Left ventricle myocardium inferior (tissue), 1 donor: ENCODE results near the gene FAM228A. TPM values are rescaled to one million over a fixed set of nuclear protein-coding genes. Genes with fewer than 3 reads are reported as not detected.
"Not testable (repeated sequence)": the region's sequence is repeated elsewhere in the genome, so short reads cannot be mapped to it uniquely, and the experiment has no call there.

ENCODE experiments used
- DNase-seq: peaks from one replicate; pipeline ENCODE4 v3.0.0-alpha.2; 2020
- H3K27ac ChIP-seq: fragments of 200-600 bp; replicated peaks from 2 replicates; pipeline ENCODE4 v1.8.0; 2021
- H3K27me3 ChIP-seq: fragments of 200-600 bp; 2 replicates; pipeline ENCODE4 v1.8.0; 2021; ENCODE audit warnings: low read depth
- H3K36me3 ChIP-seq: fragments of 200-600 bp; 2 replicates; pipeline ENCODE4 v1.8.0; 2021
- H3K4me1 ChIP-seq: fragments of 200-600 bp; 2 replicates; pipeline ENCODE4 v1.8.0; 2021
- H3K4me3 ChIP-seq: fragments of 200-600 bp; 2 replicates; pipeline ENCODE4 v1.8.0; 2021; ENCODE audit warnings: mild to moderate bottlenecking, moderate library complexity
- H3K9me3 ChIP-seq: fragments of 200-600 bp; replicated peaks from 2 replicates; pipeline ENCODE4 v1.8.0; 2021
- CTCF ChIP-seq: fragments of 200-600 bp; IDR thresholded peaks from 2 replicates; pipeline ENCODE4 v1.8.0; 2021; ENCODE audit warnings: antibody characterized with exemption, mild to moderate bottlenecking, borderline replicate concordance
- intact Hi-C: fragments of 100-400 bp; cut with micrococcal nuclease; formaldehyde crosslinking; loops from one replicate; pipeline ENCODE4 v1.11.0; 2022
- total RNA-seq: library from RNA; stranded (reverse); fragmentation: NEBNext Ultra II Directional; extraction: Animal tissue kit (Norgen Biotek cat#: 25700); gene quantifications from one replicate; pipeline ENCODE4 v1.2.1, GENCODE V29; 2021
- donor health status: DM: no; HTN: yes; CAD: no; lungs with severe emphysema.

FAM228A gene
- total RNA-seq, 1 donor from 2014 or later: 0.11 TPM

GRCh38 chr2:24190503-24190902 is 15.7 kb downstream of the FAM228A start:
- no peak overlapping the region for H3K27ac ChIP-seq
- H3K36me3 ChIP-seq: no peaks in the 10 kb centered on the region
- DNase-seq: no peak
- TF ChIP-seq CTCF: no peak
- H3K27me3 ChIP-seq: no peaks in the 10 kb centered on the region
- peaks cover 4% of the 10 kb centered on the region for H3K9me3 ChIP-seq
- no peaks in the 10 kb centered on the region for H3K4me1 ChIP-seq
- no peak overlapping the region for H3K4me3 ChIP-seq
- intact Hi-C loops: no loop called here

- Histone ChIP-seq H3K27me3 (no peaks in the 10 kb centered on the region), H3K36me3 (no peaks in the 10 kb centered on the region), H3K27ac (no peak overlapping the region), H3K4me1 (no peaks in the 10 kb centered on the region), H3K9me3 (no peaks in the 10 kb centered on the region), H3K4me3 (no peak overlapping the region)
- intact Hi-C loops: no loop called here
- TF ChIP-seq CTCF: no peak
- DNase-seq: no peak
These were observed 16.3 kb downstream of the FAM228A start for GRCh38 chr2:24191156-24191555.

GRCh38 chr2:24191848-24192247 is 17.0 kb downstream of the FAM228A start:
- Histone ChIP-seq H3K36me3 (no peaks in the 10 kb centered on the region), H3K4me1 (no peaks in the 10 kb centered on the region), H3K27me3 (no peaks in the 10 kb centered on the region), H3K27ac (no peak overlapping the region), H3K4me3 (no peak overlapping the region), H3K9me3 (peaks cover 3% of the 10 kb centered on the region)
- DNase-seq: no peak
- no peak for TF ChIP-seq CTCF
- intact Hi-C loops: no loop called here

- H3K27me3 ChIP-seq, DNase-seq, H3K4me1 ChIP-seq, H3K4me3 ChIP-seq, H3K36me3 ChIP-seq, H3K9me3 ChIP-seq, H3K27ac ChIP-seq, intact Hi-C loops: not testable (repeated sequence)
These were observed 22.4 kb downstream of the FAM228A start for GRCh38 chr2:24197213-24197612.

GRCh38 chr2:24199968-24200590 is 25.2 kb downstream of the FAM228A start:
- intact Hi-C loops: no loop called here
- Histone ChIP-seq H3K4me1 (peaks cover 9% of the 10 kb centered on the region), H3K4me3 (no peak overlapping the region), H3K36me3 (peaks cover 24% of the 10 kb centered on the region), H3K27me3 (no peaks in the 10 kb centered on the region), H3K27ac (peak overlapping the region; percentile 27), H3K9me3 (peaks cover 5% of the 10 kb centered on the region)
- no peak for TF ChIP-seq CTCF
- DNase-seq: no peak

GRCh38 chr2:24200799-24201198 is 25.9 kb downstream of the FAM228A start:
- intact Hi-C loops: no loop called here

More at GRCh38 chr2:24200799-24201198, 25.9 kb downstream of the FAM228A start:
- Histone ChIP-seq H3K27ac (peak overlapping the region; percentile 27), H3K9me3 (peaks cover 5% of the 10 kb centered on the region), H3K27me3 (no peaks in the 10 kb centered on the region), H3K4me3 (no peak overlapping the region), H3K4me1 (peaks cover 9% of the 10 kb centered on the region), H3K36me3 (peaks cover 31% of the 10 kb centered on the region)
- no peak for DNase-seq
- no peak for TF ChIP-seq CTCF
